Measurements from ENCODE around the gene COL25A1.

- TF ChIP-seq CTCF (IDR thresholded peaks at IDR 0.05) (no peak), POLR2A (IDR thresholded peaks at IDR 0.05) (no peak)
These were observed 139.0 kb downstream of the COL25A1 start for GRCh38 chr4:109163493-109163892.

Data from heart left ventricle (tissue), 13 donors.